ENCODE results near the gene CLEC18A. TPM values are rescaled to one million over a fixed set of nuclear protein-coding genes. Genes with fewer than 3 reads are reported as not detected.

The CLEC18A gene
- total RNA-seq, 2 donors from 2014 or later = 2.2 to 5.1 TPM

GRCh38 chr16:69924041-69924775, 26.9 kb upstream of the CLEC18A start:
- DNase-seq (ENCODE audit: low spot score) (no peak), ATAC-seq (no peak)
- H3K4me1 Mint-ChIP-seq (ENCODE audit: low read depth in 2 of 2) = peaks cover 0 to 4% of the 10 kb centered on the region in 2 donors
- peaks cover 5% of the 10 kb centered on the region for H3K36me3 Mint-ChIP-seq
- no peaks in the 10 kb centered on the region for H3K9me3 Mint-ChIP-seq
- H3K4me3 Mint-ChIP-seq = no peak overlapping the region
- H3K27me3 Mint-ChIP-seq = no peaks in the 10 kb centered on the region
- H3K27ac Mint-ChIP-seq = no peak overlapping the region

DNA sequence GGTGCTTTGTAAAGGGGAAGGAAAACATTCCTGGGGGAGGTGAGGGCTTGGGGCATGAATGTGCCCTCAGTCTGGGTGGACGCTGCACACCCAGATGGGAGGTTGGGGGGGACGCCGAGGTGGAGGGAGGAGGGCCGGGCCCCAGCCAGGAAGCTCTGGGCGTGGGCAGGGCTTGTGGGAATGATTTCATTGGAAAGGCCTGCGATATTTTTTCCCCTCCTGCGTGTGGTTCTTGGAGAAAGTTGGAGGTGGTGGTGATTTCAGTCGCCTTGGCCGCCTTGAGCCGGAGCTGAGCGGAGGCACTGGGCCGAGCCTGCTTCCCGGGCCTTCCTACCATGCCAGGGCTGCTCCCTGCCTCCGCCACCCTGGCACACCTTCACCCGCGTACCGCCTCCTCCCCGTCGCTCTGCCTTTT, 26.4 kb upstream of the CLEC18A start:
- no peak overlapping the region for H3K27ac Mint-ChIP-seq
- H3K9me3 Mint-ChIP-seq = no peaks in the 10 kb centered on the region
- DNase-seq (ENCODE audit: low spot score) (no peak), ATAC-seq (no peak)
- H3K36me3 Mint-ChIP-seq = peaks cover 5% of the 10 kb centered on the region
- no peak overlapping the region for H3K4me3 Mint-ChIP-seq
- H3K27me3 Mint-ChIP-seq = no peaks in the 10 kb centered on the region
- peaks cover 0 to 4% of the 10 kb centered on the region in 2 donors for H3K4me1 Mint-ChIP-seq (ENCODE audit: low read depth in 2 of 2)

DNA sequence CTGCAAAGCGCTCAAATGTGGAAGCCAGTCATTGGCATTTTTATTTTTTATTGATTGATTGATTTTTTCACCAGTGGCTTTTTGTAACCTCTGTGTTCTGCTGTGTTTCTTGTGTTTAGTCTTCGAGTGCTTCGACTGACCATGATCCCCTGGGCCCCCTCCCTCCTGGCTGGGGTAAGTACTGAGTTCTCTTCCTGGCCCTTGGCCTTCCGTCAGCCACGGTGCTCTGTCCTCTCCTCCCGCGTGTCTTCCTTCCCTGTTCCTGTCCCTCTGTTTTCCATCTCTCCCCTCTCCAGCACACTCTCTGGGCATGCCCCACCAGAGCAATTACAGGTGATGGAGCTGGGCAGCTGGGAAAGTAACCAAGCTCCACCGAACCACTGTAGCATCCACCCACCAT, 25.8 kb upstream of the CLEC18A start:
- Mint-ChIP-seq H3K4me1 (ENCODE audit: low read depth in 2 of 2) (peaks cover 0 to 4% of the 10 kb centered on the region in 2 donors), H3K27ac (no peak overlapping the region), H3K9me3 (no peaks in the 10 kb centered on the region), H3K27me3 (no peaks in the 10 kb centered on the region), H3K36me3 (peaks cover 5% of the 10 kb centered on the region), H3K4me3 (no peak overlapping the region)
- ATAC-seq = no peak
- no peak for DNase-seq (ENCODE audit: low spot score)

- Mint-ChIP-seq H3K27ac (no peak overlapping the region), H3K9me3 (no peaks in the 10 kb centered on the region), H3K4me3 (no peak overlapping the region), H3K36me3 (peaks cover 4% of the 10 kb centered on the region), H3K4me1 (ENCODE audit: low read depth in 2 of 2) (peaks cover 0 to 4% of the 10 kb centered on the region in 2 donors), H3K27me3 (no peaks in the 10 kb centered on the region)
- no peak for DNase-seq (ENCODE audit: low spot score)
- ATAC-seq = no peak
These were observed 24.9 kb upstream of the CLEC18A start for GRCh38 chr16:69926241-69926640.

DNA sequence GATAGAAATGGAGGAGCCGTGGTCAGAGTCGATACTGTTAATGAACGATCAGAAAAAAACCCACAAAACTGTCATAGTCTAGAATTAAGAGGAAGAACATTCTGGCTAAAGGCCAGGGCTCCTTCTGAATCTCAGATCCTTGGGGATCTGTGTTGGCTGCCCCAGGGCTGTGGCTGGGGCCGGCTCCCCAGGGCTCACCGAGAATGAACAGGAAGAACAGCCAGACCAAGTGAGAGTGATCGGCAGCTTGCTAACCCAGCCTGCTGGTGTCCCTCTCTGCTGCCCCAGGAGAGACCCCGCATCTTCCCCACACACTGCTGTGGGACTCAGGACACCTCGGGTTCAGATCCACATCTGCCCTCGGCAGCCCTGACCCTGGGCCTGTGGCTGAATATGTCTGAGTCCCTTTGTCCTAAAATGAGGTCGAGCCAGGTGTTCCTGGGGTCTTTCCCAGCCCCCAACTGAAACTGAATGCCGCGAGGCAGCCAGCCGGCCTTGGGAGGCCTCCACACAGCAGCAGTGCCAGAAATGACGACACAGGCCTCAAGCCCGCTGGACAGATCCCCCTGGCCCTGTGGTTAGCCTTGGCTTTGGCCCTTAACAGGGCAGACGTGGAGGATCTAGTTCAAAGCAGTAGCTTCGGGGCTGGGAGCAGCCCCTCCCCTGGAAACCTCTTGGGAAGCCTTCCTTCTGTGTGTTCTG, 23.9 kb upstream of the CLEC18A start:
- Mint-ChIP-seq H3K36me3 (no peaks in the 10 kb centered on the region), H3K4me3 (no peak overlapping the region), H3K27me3 (no peaks in the 10 kb centered on the region), H3K27ac (no peak overlapping the region), H3K4me1 (ENCODE audit: low read depth in 2 of 2) (peaks cover 0 to 3% of the 10 kb centered on the region in 2 donors), H3K9me3 (no peaks in the 10 kb centered on the region)
- ATAC-seq (no peak), DNase-seq (ENCODE audit: low spot score) (no peak)

- Mint-ChIP-seq H3K4me1 (ENCODE audit: low read depth in 2 of 2) (peaks cover 0 to 6% of the 10 kb centered on the region in 2 donors), H3K27ac (peak overlapping the region in 1 of 2 donors; percentile 47), H3K36me3 (no peaks in the 10 kb centered on the region)
These were observed 22.2 kb upstream of the CLEC18A start for GRCh38 chr16:69928856-69929400.

GRCh38 chr16:69929480-69929879, 21.7 kb upstream of the CLEC18A start:
- H3K9me3 Mint-ChIP-seq = no peaks in the 10 kb centered on the region
- H3K27me3 Mint-ChIP-seq = no peaks in the 10 kb centered on the region
- H3K4me3 Mint-ChIP-seq = no peak overlapping the region
- ATAC-seq (no peak), DNase-seq (ENCODE audit: low spot score) (no peak)
- no peak overlapping the region for H3K27ac Mint-ChIP-seq
- H3K36me3 Mint-ChIP-seq = no peaks in the 10 kb centered on the region
- peaks cover 0 to 6% of the 10 kb centered on the region in 2 donors for H3K4me1 Mint-ChIP-seq (ENCODE audit: low read depth in 2 of 2)

More at GRCh38 chr16:69928856-69929400, 22.2 kb upstream of the CLEC18A start:
- Mint-ChIP-seq H3K4me3 (no peak overlapping the region), H3K9me3 (no peaks in the 10 kb centered on the region), H3K27me3 (no peaks in the 10 kb centered on the region)
- DNase-seq (ENCODE audit: low spot score) (no peak), ATAC-seq (no peak)

- Mint-ChIP-seq H3K27me3 (no peaks in the 10 kb centered on the region), H3K4me1 (ENCODE audit: low read depth in 2 of 2) (peaks cover 0 to 6% of the 10 kb centered on the region in 2 donors), H3K9me3 (no peaks in the 10 kb centered on the region), H3K27ac (no peak overlapping the region), H3K4me3 (no peak overlapping the region), H3K36me3 (no peaks in the 10 kb centered on the region)
- ATAC-seq (peak; percentile 57 to 67), DNase-seq (ENCODE audit: low spot score) (no peak)
These were observed 20.9 kb upstream of the CLEC18A start for GRCh38 chr16:69930117-69930776.

GRCh38 chr16:69931631-69932030, 19.5 kb upstream of the CLEC18A start:
- H3K27ac Mint-ChIP-seq = no peak overlapping the region
- H3K4me3 Mint-ChIP-seq = no peak overlapping the region

GRCh38 chr16:69932228-69932627, 18.9 kb upstream of the CLEC18A start:
- no peaks in the 10 kb centered on the region for H3K9me3 Mint-ChIP-seq
- H3K27ac Mint-ChIP-seq = no peak overlapping the region
- DNase-seq (ENCODE audit: low spot score) (no peak), ATAC-seq (no peak)
- H3K4me3 Mint-ChIP-seq = no peak overlapping the region
- no peaks in the 10 kb centered on the region for H3K27me3 Mint-ChIP-seq
- H3K4me1 Mint-ChIP-seq (ENCODE audit: low read depth in 2 of 2) = peaks cover 0 to 6% of the 10 kb centered on the region in 2 donors
- H3K36me3 Mint-ChIP-seq = no peaks in the 10 kb centered on the region

More at GRCh38 chr16:69931631-69932030, 19.5 kb upstream of the CLEC18A start:
- Mint-ChIP-seq H3K27me3 (no peaks in the 10 kb centered on the region), H3K36me3 (no peaks in the 10 kb centered on the region), H3K4me1 (ENCODE audit: low read depth in 2 of 2) (peaks cover 0 to 6% of the 10 kb centered on the region in 2 donors), H3K9me3 (no peaks in the 10 kb centered on the region)
- DNase-seq (ENCODE audit: low spot score) (no peak), ATAC-seq (no peak)

DNA sequence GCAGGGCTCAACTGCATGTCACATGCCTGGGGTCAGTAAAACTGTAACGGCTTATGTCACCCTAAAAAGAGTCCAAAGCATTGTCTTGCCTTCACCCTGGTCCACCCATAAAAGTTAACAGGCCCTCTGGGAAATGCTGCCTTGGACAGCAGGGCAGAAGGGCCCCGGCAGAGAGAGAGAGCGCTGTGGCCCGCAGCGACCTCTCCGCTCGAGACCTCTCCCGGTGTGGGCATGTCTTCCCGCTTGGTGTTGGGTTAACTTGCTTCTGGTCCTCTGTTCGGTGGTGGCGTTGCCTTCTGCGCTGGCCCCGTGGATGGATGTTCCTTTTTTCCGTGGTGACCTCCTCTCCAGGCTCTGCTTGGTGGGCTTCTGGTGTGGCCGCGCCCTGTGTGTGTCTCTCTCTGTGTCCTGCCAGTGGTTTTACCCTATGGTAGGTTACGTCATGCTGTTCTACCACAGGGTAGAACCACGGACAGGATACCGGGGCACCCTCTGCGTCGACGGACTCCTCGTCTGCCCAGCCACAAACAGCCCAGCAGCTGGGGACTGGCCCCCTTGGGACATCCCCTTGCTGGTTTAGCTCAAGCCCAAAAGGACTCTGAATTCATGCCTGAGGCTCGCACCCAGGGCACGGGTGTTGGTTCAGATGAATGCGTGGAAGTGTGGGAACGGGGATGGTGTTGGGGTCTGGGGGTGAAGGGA, 18.3 kb upstream of the CLEC18A start:
- ATAC-seq (peak; percentile 68 to 70), DNase-seq (ENCODE audit: low spot score) (no peak)
- no peaks in the 10 kb centered on the region for H3K27me3 Mint-ChIP-seq
- no peaks in the 10 kb centered on the region for H3K36me3 Mint-ChIP-seq
- H3K27ac Mint-ChIP-seq = peak overlapping the region in 1 of 2 donors; percentile 43
- no peaks in the 10 kb centered on the region for H3K9me3 Mint-ChIP-seq
- H3K4me3 Mint-ChIP-seq = no peak overlapping the region
- H3K4me1 Mint-ChIP-seq (ENCODE audit: low read depth in 2 of 2) = peaks cover 0 to 6% of the 10 kb centered on the region in 2 donors

GRCh38 chr16:69934044-69934443, 17.1 kb upstream of the CLEC18A start:
- peaks cover 0 to 6% of the 10 kb centered on the region in 2 donors for H3K4me1 Mint-ChIP-seq (ENCODE audit: low read depth in 2 of 2)
- ATAC-seq = no peak

DNA sequence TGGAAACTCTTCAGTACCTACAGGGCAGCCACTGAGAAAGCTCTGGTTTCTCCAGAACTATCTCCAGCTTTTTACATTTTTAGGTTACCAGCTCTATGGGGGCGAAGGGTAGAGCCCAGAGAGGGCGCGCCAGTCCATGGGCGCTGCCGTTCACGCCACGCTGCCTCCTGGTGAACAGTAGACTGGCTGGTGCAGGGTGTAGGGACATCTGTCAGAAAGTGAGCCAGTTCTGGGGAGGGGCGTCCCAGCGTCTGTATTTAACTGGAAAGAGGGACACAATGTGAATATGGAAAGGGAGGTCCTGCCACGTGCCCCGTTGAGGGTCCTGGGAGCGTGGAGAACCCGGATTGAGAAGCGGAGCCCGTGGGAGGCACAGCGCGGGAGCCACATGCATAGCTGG, 16.4 kb upstream of the CLEC18A start:
- ATAC-seq = no peak
- Mint-ChIP-seq H3K4me1 (ENCODE audit: low read depth in 2 of 2) (peaks cover 0 to 6% of the 10 kb centered on the region in 2 donors), H3K36me3 (no peaks in the 10 kb centered on the region), H3K4me3 (no peak overlapping the region), H3K27me3 (no peaks in the 10 kb centered on the region), H3K9me3 (no peaks in the 10 kb centered on the region), H3K27ac (no peak overlapping the region)
- no peak for DNase-seq (ENCODE audit: low spot score)

More at GRCh38 chr16:69934044-69934443, 17.1 kb upstream of the CLEC18A start:
- Mint-ChIP-seq H3K27me3 (no peaks in the 10 kb centered on the region), H3K4me3 (no peak overlapping the region), H3K9me3 (no peaks in the 10 kb centered on the region), H3K27ac (peak overlapping the region in 1 of 2 donors; percentile 43), H3K36me3 (no peaks in the 10 kb centered on the region)
- no peak for DNase-seq (ENCODE audit: low spot score)

All from natural killer cell treated with Interleukin-12 subunit alpha and Interleukin-12 subunit beta and Interleukin-15 and Interleukin-18, amount 100 ng/mL, for 72 hours (primary cell).